Embryonic facial prominence (tissue), 1 donor: ENCODE measurements around the gene ISL1.

Experiments
- DNase-seq: peaks from one replicate; pipeline ENCODE4 v3.0.0-alpha.2; 2016; ENCODE audit errors: extremely low spot score

Gene ISL1

GRCh38 chr5:51383131-51384121, at the start of gene ISL1:
Gene ISL1, plus strand, starts transcription at chr5:51383448. Its CDS starts 224 bp downstream, at chr5:51383672.
- peak; percentile 68 for DNase-seq

GRCh38 chr5:51336878-51337277, 46.4 kb upstream of the ISL1 start:
- no peak for DNase-seq

- no peak for DNase-seq
Measured at GRCh38 chr5:51345106-51345505, 38.1 kb upstream of the ISL1 start.

- no peak for DNase-seq
Measured at GRCh38 chr5:51347157-51347556, 36.1 kb upstream of the ISL1 start.

GRCh38 chr5:51347704-51348103, 35.5 kb upstream of the ISL1 start:
- no peak for DNase-seq

GRCh38 chr5:51371052-51371451, 12.2 kb upstream of the ISL1 start:
- DNase-seq, result no peak

GRCh38 chr5:51373880-51374523, 9.2 kb upstream of the ISL1 start:
- no peak for DNase-seq

- DNase-seq, result no peak
Measured at GRCh38 chr5:51375084-51375483, 8.2 kb upstream of the ISL1 start.

- DNase-seq, result no peak
Measured at GRCh38 chr5:51376509-51376908, 6.7 kb upstream of the ISL1 start.

GRCh38 chr5:51377151-51378060, 5.8 kb upstream of the ISL1 start:
- DNase-seq, result no peak

GRCh38 chr5:51378061-51378409, 5.2 kb upstream of the ISL1 start:
- DNase-seq, result no peak

- no peak for DNase-seq
Measured at GRCh38 chr5:51378448-51379330, 4.6 kb upstream of the ISL1 start.

GRCh38 chr5:51379331-51379700, 3.9 kb upstream of the ISL1 start:
- DNase-seq, result no peak

- no peak for DNase-seq
Measured at GRCh38 chr5:51380603-51381207, 2.5 kb upstream of the ISL1 start.

GRCh38 chr5:51381761-51382474, 1.3 kb upstream of the ISL1 start:
- DNase-seq, result no peak

- no peak for DNase-seq
Measured at GRCh38 chr5:51382521-51383130, 622 bp upstream of the ISL1 start.

- no peak for DNase-seq
Measured at GRCh38 chr5:51384281-51384840, 1.1 kb downstream of the ISL1 start.

GRCh38 chr5:51385216-51385615, 2.0 kb downstream of the ISL1 start:
- no peak for DNase-seq
